H7 (cell line): Measurements from ENCODE around the gene CAMSAP1. TPM values are rescaled to one million over a fixed set of nuclear protein-coding genes. Genes with fewer than 3 reads are reported as not detected.

Experiments used
- DNase-seq: peaks from one replicate; pipeline ENCODE4 v3.0.0; 2012
- H3K27me3 ChIP-seq: 2 replicates; pipeline ENCODE4 v1.6.0; 2011; ENCODE audit warnings: mild to moderate bottlenecking, low read length; ENCODE audit not compliant: control insufficient read depth, insufficient read depth
- H3K36me3 ChIP-seq: replicated peaks from 2 replicates; pipeline ENCODE4 v1.5.1; 2011; ENCODE audit warnings: low read length; ENCODE audit not compliant: control insufficient read depth, insufficient read depth
- H3K4me3 ChIP-seq: 2 replicates; pipeline ENCODE4 v1.5.1; 2011; ENCODE audit warnings: low read depth, mild to moderate bottlenecking, control low read depth, low read length, moderate library complexity; ENCODE audit not compliant: insufficient read depth
- total RNA-seq: library from RNA; depleted of rRNA; stranded (reverse); fragments of >200 nt; shearing (Covaris generic); gene quantifications from 2 replicates; pipeline ENCODE4 v1.2.3, GENCODE V29; 2014

Gene CAMSAP1
- total RNA-seq, 1 experiment from 2014 or later: 26.3 TPM

DNA sequence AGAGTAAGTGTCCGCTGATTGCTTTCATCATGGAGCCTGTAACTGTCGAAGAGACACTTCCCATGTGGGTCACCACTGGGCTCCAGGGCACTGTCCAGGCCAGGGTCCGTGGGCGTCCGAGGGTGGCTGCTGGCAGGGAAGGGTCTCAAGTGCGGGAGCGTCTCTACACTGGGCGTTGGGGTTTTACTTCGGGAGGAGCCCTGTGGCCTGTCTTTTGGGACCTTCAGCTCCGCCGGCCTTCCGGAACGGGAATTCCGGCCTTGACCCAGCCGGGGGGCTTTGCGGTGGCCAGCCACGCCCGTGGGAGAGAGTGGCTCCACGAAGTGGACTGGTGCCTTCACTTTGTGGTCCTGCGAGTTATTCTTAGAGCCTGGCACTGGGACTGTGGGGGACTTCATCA is 86.2 kb downstream of the CAMSAP1 start:
- no peak overlapping the region for H3K4me3 ChIP-seq

DNA sequence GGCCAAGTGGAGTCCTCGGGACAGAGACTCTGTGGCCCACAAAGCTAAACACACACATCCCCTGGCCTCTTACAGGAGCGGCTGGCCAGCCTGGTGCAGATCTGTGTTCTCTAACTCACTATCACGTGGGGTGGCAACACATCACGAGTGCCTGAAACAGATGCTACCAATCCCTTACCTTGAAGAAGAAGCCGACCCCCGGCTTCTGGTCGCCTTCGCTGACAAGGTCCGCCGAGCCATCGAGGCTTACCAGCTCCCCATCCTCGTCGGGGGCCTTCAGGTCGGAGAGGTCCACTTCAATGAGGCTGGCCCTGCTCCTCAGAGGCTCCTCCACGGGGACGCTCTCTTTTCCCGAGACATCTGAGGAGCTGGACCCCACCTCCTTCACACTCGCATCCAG is 86.7 kb downstream of the CAMSAP1 start:
- Histone ChIP-seq H3K36me3 (peaks cover 31% of the 10 kb centered on the region), H3K27me3 (no peaks in the 10 kb centered on the region), H3K4me3 (no peak overlapping the region)
- DNase-seq: no peak

More for the DNA sequence above, 86.2 kb downstream of the CAMSAP1 start:
- Histone ChIP-seq H3K36me3 (peaks cover 28% of the 10 kb centered on the region), H3K27me3 (no peaks in the 10 kb centered on the region)
- no peak for DNase-seq

DNA sequence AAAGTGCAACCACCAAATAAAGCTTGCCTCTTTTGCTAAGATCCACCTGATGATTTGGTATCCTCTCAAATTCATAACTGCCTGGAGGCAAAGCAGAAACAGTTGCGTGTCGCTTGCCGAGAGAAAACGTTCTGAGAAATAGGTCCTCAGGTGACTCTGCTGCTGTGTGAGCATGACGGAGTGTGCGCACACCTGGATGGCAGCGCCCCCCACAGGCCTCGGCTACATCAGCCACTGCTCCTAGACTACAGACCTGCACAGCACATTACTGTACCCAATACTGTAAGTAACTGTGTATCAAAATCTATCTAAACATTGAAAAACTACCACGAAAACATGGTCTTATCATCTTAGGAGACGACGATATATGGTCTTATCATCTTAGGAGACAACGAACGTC is 87.4 kb downstream of the CAMSAP1 start:
- peaks cover 34% of the 10 kb centered on the region for H3K36me3 ChIP-seq
- DNase-seq: peak; percentile 81
- no peaks in the 10 kb centered on the region for H3K27me3 ChIP-seq
- no peak overlapping the region for H3K4me3 ChIP-seq

DNA sequence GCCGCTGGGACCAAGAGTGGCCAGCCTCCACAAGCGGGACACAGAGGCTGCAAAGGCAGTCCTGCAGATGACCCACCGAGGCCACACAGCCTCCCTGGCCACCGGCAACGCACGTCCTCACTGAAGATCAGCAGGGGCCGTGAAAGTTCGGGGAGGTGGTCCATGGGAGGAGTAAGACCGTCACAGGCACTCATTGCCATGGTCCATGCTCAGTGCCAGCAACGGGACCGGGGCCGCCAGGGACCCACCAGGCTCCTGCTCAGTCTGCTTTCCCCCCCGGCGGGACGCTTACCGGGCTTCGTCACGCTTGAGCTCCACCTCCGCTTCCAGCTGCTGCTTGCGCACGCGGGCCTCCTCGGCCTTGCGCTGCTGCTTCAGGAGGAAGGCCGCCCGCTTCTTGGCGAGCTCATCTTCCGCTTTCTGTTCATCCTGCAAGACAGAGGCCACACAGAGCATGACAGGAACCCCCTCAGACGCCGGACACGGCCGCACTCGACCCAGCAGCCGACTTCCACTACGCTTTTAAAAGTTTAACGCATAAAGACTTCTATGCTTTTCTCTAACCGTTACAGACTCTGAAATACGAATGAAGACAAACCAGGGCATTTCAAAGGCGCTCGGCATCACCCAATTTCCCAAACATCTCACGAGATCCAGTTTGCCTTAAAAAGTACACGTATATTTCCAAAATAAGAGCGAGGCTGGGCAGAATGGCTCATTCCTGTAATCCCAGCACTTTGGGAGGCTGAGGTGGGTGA is 88.4 kb downstream of the CAMSAP1 start:
- H3K27me3 ChIP-seq: no peaks in the 10 kb centered on the region
- no peak overlapping the region for H3K4me3 ChIP-seq
- H3K36me3 ChIP-seq: peaks cover 36% of the 10 kb centered on the region
- no peak for DNase-seq

DNA sequence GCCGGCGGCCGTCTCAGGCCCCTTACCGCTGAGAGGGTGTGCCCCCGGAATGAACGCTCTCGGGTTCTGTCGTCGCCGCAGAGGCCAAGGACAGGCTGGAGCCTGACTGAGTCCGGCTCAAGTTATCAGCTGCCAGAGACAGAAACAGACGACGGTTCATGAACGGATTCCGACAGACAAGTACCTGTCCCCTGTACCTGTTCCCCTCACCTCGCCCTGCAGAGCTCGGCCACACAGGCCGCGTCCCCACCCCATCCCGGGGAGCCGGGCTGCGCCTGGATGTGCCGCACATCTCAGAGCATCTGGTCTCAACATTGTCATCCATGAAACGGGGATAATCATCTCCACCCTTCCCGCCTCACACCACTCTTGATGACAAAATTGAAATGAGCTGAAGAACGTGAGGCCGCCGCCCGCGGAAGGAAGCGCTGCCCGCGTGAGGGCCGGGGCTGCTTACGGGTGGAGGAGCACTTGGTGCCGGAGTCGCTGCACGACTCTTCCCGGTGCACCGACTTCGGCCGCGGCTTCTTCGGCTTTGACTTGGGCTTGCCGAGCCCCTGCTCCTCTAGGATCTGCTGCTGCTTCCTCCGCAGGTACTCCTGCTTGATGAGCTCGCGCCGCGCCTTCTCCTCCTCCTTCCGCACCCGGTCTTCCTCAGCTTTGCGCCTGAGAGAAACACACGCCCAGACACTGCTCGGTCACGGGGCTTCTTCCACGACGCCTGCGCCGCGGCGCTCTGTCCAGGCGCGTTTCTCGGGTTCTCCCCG is 89.2 kb downstream of the CAMSAP1 start:
- H3K27me3 ChIP-seq: no peaks in the 10 kb centered on the region
- peaks cover 38% of the 10 kb centered on the region for H3K36me3 ChIP-seq
- H3K4me3 ChIP-seq: no peak overlapping the region
- DNase-seq: no peak

DNA sequence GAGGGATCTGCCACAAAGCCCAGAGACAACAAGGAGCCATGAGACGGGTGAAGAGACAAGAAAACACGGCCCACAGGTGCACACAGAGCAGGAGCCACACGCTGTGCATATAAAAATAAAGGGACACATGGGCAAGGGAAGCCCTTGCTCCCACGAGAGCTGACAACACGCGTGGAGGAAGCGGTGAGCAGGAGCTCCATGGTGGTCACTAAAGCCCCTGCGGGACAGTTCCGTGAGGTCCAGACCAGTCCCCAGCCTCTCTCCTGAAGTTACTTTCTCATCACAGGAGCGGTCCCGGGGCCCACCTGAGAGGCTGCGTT is 90.7 kb downstream of the CAMSAP1 start:
- Histone ChIP-seq H3K27me3 (no peaks in the 10 kb centered on the region), H3K36me3 (peaks cover 34% of the 10 kb centered on the region), H3K4me3 (no peak overlapping the region)
- DNase-seq: no peak

DNA sequence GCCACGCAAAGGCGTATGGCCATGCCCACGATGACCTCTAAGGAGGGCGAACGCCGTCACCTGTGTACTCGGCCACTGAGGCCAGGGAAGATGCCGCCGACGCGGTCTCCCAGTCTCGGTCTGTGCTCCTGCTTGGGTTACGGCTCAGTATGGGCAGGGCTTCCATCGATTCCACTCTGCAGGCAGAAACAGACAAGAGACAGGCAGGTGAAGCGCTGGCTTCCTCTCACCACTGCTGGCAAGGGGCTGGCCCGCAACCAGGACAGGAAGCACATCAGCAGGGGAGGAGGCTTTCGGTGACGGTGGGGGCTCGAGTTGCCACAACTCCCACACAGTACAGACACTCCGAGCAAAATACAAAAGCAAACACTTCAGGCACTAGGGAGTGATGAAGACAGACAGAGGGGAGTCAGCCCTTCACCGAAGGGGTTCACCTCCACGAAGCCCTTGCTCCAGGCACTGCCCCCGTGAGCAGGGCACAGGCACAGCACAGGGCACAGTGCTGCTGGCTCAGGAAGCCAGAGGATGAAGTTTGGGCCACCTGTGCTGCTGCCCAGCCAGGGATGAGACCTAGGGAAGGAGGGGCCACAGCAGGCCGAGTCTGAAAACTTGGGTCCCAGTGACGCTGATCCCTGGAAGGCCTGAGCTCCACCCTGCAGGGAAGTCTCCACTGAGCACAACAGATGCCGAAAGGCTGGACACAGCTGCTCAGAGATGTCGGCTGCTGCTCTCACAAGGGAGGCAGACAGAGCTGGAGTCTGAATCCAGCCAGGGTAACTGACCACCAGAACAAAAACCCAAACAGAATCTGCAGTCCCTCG is 91.3 kb downstream of the CAMSAP1 start:
- Histone ChIP-seq H3K27me3 (no peaks in the 10 kb centered on the region), H3K4me3 (no peak overlapping the region), H3K36me3 (peaks cover 38% of the 10 kb centered on the region)
- no peak for DNase-seq

DNA sequence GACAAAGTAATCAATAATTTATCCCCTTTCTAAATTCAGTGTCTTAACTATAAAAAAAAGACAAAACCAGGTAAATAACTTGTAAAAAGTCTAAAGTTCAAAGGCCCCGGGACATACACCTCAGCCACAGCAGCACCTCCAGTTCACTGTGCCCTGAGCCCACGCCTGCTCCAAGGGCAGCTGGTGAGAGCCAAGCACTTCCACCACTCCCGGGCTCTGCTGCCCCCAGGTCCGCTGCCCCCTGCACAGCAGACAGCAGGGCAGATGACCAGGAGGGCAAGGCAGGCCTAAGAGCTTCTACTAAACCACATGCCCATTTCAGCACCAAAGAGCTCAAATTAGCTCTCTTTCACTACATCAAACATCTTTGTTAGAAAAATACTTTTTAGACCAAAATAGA is 91.9 kb downstream of the CAMSAP1 start:
- Histone ChIP-seq H3K27me3 (no peaks in the 10 kb centered on the region), H3K36me3 (peaks cover 40% of the 10 kb centered on the region), H3K4me3 (no peak overlapping the region)
- no peak for DNase-seq

DNA sequence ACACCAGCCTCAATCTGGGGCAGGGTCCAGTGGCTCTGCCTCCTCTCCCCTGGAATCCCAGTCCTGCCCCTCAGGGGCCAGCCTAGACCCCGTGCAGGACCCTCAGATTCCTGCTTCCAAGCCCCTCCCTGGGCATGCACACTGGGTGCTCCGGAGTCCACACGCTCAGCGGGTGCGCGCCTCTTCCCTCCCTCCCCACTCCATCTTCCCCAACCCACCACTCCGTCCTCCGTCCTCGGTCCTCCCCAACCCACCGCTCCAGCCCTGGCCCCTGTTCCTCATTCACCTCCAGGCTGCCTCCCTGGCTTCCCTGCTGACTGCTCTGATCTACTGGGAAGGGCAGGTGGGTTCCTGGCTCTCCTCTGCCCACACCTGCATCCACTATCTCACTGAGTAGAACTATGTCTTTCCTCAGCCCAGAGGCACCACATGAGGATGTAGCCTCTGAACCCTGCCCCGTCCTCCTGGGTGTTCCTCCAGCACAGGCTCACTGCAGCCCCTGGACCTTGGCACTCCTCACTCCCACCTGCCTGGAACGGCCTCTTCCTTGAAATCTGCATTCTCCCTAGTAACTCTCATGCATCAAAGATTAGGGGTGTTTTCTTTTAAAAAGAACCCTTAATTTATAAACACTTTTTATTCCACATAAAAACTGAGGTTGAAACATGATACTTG is 92.8 kb downstream of the CAMSAP1 start:
- Histone ChIP-seq H3K27me3 (no peaks in the 10 kb centered on the region), H3K4me3 (no peak overlapping the region), H3K36me3 (peaks cover 43% of the 10 kb centered on the region)
- no peak for DNase-seq

DNA sequence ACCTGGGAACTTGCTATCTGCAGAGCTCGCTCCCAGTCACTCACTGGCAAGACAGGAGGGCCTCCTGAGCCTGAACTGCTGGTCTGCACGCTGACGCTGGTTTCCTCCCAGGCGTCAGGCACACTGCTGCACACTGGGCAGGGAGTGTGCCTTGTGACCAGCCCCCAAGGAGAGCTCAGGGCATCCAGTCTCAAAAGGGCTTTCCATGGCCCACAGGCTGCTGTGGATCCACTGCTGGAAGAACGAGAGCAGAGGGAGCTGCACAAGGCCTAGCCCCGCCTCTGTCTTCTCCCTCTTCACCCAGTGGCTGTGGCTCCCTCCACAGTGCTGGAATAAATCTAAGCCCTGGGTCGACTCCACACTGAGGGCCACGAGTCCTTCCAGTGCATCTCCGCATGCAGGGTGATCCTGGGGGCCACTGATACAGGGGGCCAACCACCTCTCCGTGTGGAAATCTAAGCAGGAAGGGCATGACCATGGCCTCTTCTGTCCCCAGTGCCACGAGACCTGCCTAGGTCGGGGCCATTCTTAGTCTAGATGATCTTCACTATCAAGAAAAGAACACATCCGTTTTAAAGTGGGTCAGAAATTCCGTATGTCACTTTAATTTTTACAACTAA is 93.6 kb downstream of the CAMSAP1 start:
- H3K27me3 ChIP-seq: no peaks in the 10 kb centered on the region
- H3K36me3 ChIP-seq: peaks cover 45% of the 10 kb centered on the region
- no peak overlapping the region for H3K4me3 ChIP-seq
- no peak for DNase-seq

DNA sequence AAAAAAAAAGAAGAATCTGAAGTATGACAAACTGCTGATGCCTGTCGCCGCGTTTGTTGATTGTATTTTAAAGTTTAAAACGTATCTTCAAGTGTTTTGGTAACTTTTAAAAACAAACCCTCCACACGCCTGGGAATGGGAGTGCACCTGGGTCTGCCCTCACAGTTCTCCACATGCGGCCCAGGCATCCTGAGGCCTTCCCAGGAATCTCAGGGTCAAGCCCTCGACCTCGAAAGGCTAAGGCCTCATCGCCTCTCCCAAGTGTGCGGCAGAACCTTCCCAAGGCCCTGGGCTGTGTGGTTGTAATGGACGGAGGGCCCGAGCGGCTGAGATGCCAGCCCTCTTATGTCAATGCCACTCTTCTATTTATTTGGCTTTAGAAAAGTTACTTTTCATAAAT is 94.4 kb downstream of the CAMSAP1 start:
- H3K36me3 ChIP-seq: peaks cover 44% of the 10 kb centered on the region
- no peak overlapping the region for H3K4me3 ChIP-seq
- no peak for DNase-seq
- H3K27me3 ChIP-seq: no peaks in the 10 kb centered on the region

DNA sequence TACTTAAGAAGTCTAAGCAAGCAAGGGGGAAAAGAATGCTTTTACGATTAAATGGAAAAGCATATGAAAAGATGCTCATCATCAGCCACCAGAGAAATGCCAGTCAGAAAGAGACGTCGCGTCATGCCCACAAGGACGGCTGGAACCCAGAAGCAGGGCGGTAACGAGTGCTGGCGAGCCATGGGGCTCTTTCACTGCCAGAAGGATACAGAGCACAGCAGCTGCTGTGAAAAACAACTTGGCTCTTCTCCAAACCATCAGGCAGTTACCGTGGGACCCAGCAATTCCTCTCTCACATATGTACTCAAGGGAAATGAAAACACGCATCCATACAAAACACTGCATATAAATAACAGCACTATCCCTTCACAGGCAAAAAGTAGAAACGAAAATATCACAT is 95.5 kb downstream of the CAMSAP1 start:
- DNase-seq: no peak
- peaks cover 40% of the 10 kb centered on the region for H3K36me3 ChIP-seq

DNA sequence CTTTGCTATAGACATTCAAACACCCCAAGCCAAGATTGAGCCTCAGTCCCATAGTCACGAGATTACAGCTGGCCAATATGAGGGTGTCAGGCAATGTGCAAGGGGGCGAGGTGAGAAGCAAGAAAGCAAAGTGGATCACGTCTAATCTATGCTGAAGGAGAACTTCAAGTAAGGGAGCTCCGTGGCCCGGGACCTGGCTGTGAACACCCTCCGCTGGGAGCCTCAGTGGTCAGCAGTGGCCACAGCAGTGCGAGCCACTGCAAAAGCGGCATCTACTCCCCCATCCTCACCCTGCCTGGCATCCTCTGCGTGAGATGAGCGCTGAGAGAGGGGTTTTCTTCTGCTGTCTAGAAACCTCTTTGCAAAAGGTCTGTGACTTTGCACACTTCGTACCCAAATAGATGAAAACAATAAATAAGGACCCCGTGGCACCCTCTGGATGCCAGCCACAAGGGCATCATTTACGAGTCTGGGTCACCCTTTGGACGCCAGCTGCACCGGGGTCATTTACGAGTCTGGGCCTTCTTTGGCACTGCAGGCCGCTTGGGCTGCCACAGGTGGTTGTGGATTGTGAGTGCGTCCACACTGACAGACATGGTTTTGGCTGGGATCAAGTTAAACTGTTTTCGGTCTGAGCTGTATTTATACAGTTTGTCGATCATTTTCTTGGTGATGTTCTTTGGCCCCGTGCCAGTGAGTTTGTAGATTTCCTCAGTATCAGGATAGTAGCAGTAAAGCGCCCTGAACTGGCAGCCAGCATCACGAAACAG is 96.4 kb downstream of the CAMSAP1 start:
- peaks cover 36% of the 10 kb centered on the region for H3K36me3 ChIP-seq

More for the DNA sequence above, 95.5 kb downstream of the CAMSAP1 start:
- no peaks in the 10 kb centered on the region for H3K27me3 ChIP-seq
- no peak overlapping the region for H3K4me3 ChIP-seq

More for the DNA sequence above, 96.4 kb downstream of the CAMSAP1 start:
- H3K27me3 ChIP-seq: no peaks in the 10 kb centered on the region
- no peak for DNase-seq
- no peak overlapping the region for H3K4me3 ChIP-seq
